ENCODE data around the gene MAPRE3.

DNA sequence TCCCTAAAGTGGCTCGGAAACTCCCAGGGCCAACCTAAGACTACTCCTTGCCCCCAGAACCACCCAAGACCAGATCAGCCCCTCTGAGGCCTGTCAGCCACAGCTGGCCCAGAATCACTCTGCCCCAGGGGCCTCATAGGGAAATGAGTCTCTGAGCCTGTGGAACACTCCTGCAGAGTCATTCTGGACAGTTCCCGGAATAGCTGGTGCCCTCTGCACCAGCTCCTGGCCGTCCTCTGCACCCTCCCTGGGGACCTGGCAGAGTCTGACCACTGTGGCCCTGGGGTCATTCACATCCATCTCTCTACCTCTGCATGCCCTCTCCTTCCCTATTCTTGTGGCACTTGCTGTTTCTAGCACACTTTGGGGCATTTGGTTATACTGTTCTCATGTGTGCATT is 47.7 kb downstream of the MAPRE3 start:
- TF ChIP-seq, protein P1, sequence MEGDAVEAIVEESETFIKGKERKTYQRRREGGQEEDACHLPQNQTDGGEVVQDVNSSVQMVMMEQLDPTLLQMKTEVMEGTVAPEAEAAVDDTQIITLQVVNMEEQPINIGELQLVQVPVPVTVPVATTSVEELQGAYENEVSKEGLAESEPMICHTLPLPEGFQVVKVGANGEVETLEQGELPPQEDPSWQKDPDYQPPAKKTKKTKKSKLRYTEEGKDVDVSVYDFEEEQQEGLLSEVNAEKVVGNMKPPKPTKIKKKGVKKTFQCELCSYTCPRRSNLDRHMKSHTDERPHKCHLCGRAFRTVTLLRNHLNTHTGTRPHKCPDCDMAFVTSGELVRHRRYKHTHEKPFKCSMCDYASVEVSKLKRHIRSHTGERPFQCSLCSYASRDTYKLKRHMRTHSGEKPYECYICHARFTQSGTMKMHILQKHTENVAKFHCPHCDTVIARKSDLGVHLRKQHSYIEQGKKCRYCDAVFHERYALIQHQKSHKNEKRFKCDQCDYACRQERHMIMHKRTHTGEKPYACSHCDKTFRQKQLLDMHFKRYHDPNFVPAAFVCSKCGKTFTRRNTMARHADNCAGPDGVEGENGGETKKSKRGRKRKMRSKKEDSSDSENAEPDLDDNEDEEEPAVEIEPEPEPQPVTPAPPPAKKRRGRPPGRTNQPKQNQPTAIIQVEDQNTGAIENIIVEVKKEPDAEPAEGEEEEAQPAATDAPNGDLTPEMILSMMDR (IDR thresholded peaks at IDR 0.05): no peak
- no peak for TF ChIP-seq POLR2A (IDR thresholded peaks at IDR 0.05)

Data from Peyer's patch (tissue), 4 donors.